ENCODE data around the gene VCL. TPM values are rescaled to one million over a fixed set of nuclear protein-coding genes. Genes with fewer than 3 reads are reported as not detected.

VCL gene
- total RNA-seq, 2 experiments from 2014 or later = 19.8 to 28.4 TPM

DNA sequence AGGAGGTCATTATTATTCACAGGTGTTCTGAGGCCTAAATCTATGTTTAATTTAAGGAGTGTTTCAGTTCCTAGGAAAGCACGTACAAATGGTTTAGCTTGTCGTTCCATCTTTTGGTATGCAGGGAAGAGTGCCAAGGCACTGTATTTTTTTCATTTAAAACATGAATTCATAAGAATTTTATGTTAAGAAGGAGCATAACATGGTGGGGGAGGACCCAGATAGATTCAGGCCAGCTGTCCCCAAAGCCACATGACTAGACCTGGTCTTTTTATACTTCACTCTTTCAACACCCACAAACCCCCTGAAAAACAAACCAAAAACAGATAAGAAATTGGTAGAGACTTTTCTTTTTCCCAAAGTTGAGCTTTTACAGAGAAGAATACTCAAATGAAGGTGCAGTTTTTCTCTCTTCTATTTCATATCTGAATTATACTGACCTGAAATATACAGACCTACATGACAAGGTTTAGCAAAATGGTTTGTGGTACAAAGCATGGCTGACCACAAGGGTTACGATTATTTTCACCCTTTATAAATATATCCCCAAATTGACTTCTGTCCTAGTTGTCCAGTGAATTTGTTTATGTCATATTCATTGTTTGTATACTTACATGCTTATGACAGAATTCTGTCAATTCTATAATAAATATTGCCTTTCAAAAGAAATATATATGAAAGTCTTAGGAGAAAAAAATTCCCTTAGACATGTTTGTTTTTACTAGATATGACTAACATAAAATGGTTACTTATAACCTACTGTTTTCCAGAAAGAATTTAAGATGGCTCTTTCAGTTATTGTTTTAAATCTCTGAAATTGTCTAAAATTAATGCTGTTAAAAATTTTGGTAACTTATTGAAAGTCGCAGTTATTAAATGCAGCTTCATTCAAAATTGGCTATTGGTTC lies 81.4 kb downstream of the VCL start:
- no peaks in the 10 kb centered on the region for H3K9me3 Mint-ChIP-seq (ENCODE audit: low read depth)
- CTCF ChIA-PET = interaction anchor here (0.9 to 4.6 kb wide), 8 partner anchors 13 to 192 kb away, joined by 3 to 42 read pairs (median 8); no protein-coding TSS in a partner anchor
- peaks cover 44% of the 10 kb centered on the region for H3K4me1 Mint-ChIP-seq
- no peaks in the 10 kb centered on the region for H3K27me3 Mint-ChIP-seq
- ATAC-seq = no peak
- DNase-seq = no peak
- H3K36me3 Mint-ChIP-seq = peaks cover 23% of the 10 kb centered on the region
- H3K27ac Mint-ChIP-seq = peak overlapping the region; percentile 56
- H3K4me3 Mint-ChIP-seq = no peak overlapping the region

- Mint-ChIP-seq H3K27me3 (no peaks in the 10 kb centered on the region), H3K27ac (no peak overlapping the region), H3K36me3 (peaks cover 20% of the 10 kb centered on the region), H3K4me1 (peaks cover 48% of the 10 kb centered on the region), H3K9me3 (ENCODE audit: low read depth) (no peaks in the 10 kb centered on the region), H3K4me3 (no peak overlapping the region)
- CTCF ChIA-PET = interaction anchor here (0.8 to 4.6 kb wide), 15 partner anchors 12 to 200 kb away, joined by 3 to 42 read pairs (median 7); no protein-coding TSS in a partner anchor
- DNase-seq (no peak), ATAC-seq (peak; percentile 32)
Observed at GRCh38 chr10:74079936-74080590, 82.1 kb downstream of the VCL start.

- Mint-ChIP-seq H3K27ac (no peak overlapping the region), H3K4me1 (peaks cover 53% of the 10 kb centered on the region), H3K36me3 (peaks cover 15% of the 10 kb centered on the region), H3K27me3 (no peaks in the 10 kb centered on the region), H3K4me3 (no peak overlapping the region), H3K9me3 (ENCODE audit: low read depth) (no peaks in the 10 kb centered on the region)
- CTCF ChIA-PET = interaction anchor here (0.6 to 4.6 kb wide), 23 partner anchors 11 to 201 kb away, joined by 3 to 42 read pairs (median 4); no protein-coding TSS in a partner anchor
- DNase-seq (peak; percentile 58), ATAC-seq (peak; percentile 34)
Observed at GRCh38 chr10:74081192-74081803, 83.4 kb downstream of the VCL start.

GRCh38 chr10:74081941-74082718 lies 84.2 kb downstream of the VCL start:
- Mint-ChIP-seq H3K4me3 (no peak overlapping the region), H3K27ac (no peak overlapping the region), H3K4me1 (peaks cover 53% of the 10 kb centered on the region), H3K27me3 (no peaks in the 10 kb centered on the region), H3K36me3 (peaks cover 17% of the 10 kb centered on the region), H3K9me3 (ENCODE audit: low read depth) (no peaks in the 10 kb centered on the region)
- DNase-seq = no peak
- CTCF ChIA-PET = interaction anchor here (0.6 to 4.6 kb wide), 22 partner anchors 8 to 202 kb away, joined by 3 to 42 read pairs (median 6); no protein-coding TSS in a partner anchor
- ATAC-seq = no peak

DNA sequence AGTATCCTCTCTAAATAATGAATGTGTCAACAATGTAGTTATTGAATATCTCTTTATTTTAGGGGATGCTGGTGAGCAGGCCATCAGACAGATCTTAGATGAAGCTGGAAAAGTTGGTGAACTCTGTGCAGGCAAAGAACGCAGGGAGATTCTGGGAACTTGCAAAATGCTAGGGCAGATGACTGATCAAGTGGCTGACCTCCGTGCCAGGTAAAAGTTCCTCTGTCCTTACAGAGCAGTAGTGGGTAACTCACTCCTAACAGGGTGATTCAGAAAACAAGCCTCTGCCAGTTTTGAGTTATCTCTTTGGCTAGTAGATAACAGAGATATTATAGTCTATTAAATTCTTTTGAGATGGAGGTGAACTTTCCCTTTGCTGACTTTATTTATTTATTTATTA lies 85.4 kb downstream of the VCL start:
- peaks cover 44% of the 10 kb centered on the region for H3K4me1 Mint-ChIP-seq
- DNase-seq (no peak), ATAC-seq (no peak)
- no peak overlapping the region for H3K4me3 Mint-ChIP-seq
- no peaks in the 10 kb centered on the region for H3K27me3 Mint-ChIP-seq
- H3K36me3 Mint-ChIP-seq = peaks cover 11% of the 10 kb centered on the region
- no peaks in the 10 kb centered on the region for H3K9me3 Mint-ChIP-seq (ENCODE audit: low read depth)
- CTCF ChIA-PET = interaction anchor here (0.9 to 2.0 kb wide), 5 partner anchors 9 to 204 kb away, joined by 3 to 7 read pairs (median 4); no protein-coding TSS in a partner anchor
- H3K27ac Mint-ChIP-seq = no peak overlapping the region

- peak; percentile 85 for ATAC-seq
- CTCF ChIA-PET = no interaction called here
- peak overlapping the region; percentile 89 for H3K27ac Mint-ChIP-seq
- no peaks in the 10 kb centered on the region for H3K9me3 Mint-ChIP-seq (ENCODE audit: low read depth)
- DNase-seq = peak; percentile 50
- H3K27me3 Mint-ChIP-seq = no peaks in the 10 kb centered on the region
- H3K4me1 Mint-ChIP-seq = peaks cover 29% of the 10 kb centered on the region
- H3K36me3 Mint-ChIP-seq = peaks cover 9% of the 10 kb centered on the region
- H3K4me3 Mint-ChIP-seq = peak overlapping the region; percentile 46
Observed at GRCh38 chr10:74084955-74085354, 87.0 kb downstream of the VCL start.

GRCh38 chr10:74086317-74086716 lies 88.4 kb downstream of the VCL start:
- Mint-ChIP-seq H3K27ac (no peak overlapping the region), H3K27me3 (no peaks in the 10 kb centered on the region), H3K4me3 (no peak overlapping the region), H3K9me3 (ENCODE audit: low read depth) (no peaks in the 10 kb centered on the region), H3K4me1 (peaks cover 18% of the 10 kb centered on the region), H3K36me3 (peaks cover 13% of the 10 kb centered on the region)
- ATAC-seq = no peak
- CTCF ChIA-PET = no interaction called here
- DNase-seq = no peak

GRCh38 chr10:74088722-74089121 lies 90.8 kb downstream of the VCL start:
- CTCF ChIA-PET = interaction anchor here (2.1 kb wide), 1 partner anchor 15 kb away, joined by 11 read pairs; no protein-coding TSS in a partner anchor
- ATAC-seq (no peak), DNase-seq (no peak)
- Mint-ChIP-seq H3K36me3 (peaks cover 15% of the 10 kb centered on the region), H3K27me3 (no peaks in the 10 kb centered on the region), H3K4me1 (peaks cover 15% of the 10 kb centered on the region), H3K9me3 (ENCODE audit: low read depth) (no peaks in the 10 kb centered on the region), H3K4me3 (no peak overlapping the region), H3K27ac (no peak overlapping the region)

DNA sequence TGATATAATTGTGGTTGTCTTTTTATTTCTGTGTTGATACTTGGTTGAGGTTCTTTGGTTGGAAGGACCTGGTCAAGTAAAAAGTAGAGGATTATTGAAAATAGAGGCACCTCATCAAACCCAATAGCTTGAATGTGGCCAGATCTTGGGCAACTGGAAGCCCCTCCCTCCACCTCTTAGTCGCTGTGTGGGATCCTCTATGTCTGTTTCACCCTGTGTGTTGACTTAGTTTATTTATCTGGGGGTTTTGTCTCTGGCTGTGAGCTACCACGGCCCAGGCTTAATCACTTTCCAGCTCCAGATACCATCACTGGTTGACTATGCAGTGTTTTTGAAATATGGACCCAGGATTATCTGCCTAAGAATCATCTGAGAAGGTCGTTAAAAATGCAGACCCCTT lies 94.5 kb downstream of the VCL start:
- Mint-ChIP-seq H3K4me3 (no peak overlapping the region), H3K27me3 (no peaks in the 10 kb centered on the region), H3K36me3 (peaks cover 19% of the 10 kb centered on the region), H3K4me1 (no peaks in the 10 kb centered on the region), H3K9me3 (ENCODE audit: low read depth) (no peaks in the 10 kb centered on the region), H3K27ac (no peak overlapping the region)
- CTCF ChIA-PET = interaction anchor here (4.5 kb wide), 1 partner anchor 12 kb away, joined by 18 read pairs; no protein-coding TSS in a partner anchor
- DNase-seq (no peak), ATAC-seq (no peak)

GRCh38 chr10:74093530-74094164 lies 95.7 kb downstream of the VCL start:
- H3K4me1 Mint-ChIP-seq = no peaks in the 10 kb centered on the region
- H3K9me3 Mint-ChIP-seq (ENCODE audit: low read depth) = no peaks in the 10 kb centered on the region
- no peaks in the 10 kb centered on the region for H3K27me3 Mint-ChIP-seq
- CTCF ChIA-PET = interaction anchor here (1.3 to 4.5 kb wide), 2 partner anchors 9 to 13 kb away, joined by 8 to 18 read pairs; no protein-coding TSS in a partner anchor
- H3K27ac Mint-ChIP-seq = no peak overlapping the region
- DNase-seq (no peak), ATAC-seq (no peak)
- peaks cover 28% of the 10 kb centered on the region for H3K36me3 Mint-ChIP-seq
- H3K4me3 Mint-ChIP-seq = no peak overlapping the region

- Mint-ChIP-seq H3K4me3 (no peak overlapping the region), H3K27me3 (no peaks in the 10 kb centered on the region), H3K9me3 (ENCODE audit: low read depth) (no peaks in the 10 kb centered on the region), H3K4me1 (peaks cover 2% of the 10 kb centered on the region), H3K36me3 (peaks cover 28% of the 10 kb centered on the region), H3K27ac (no peak overlapping the region)
- no peak for ATAC-seq
- CTCF ChIA-PET = interaction anchor here (1.3 to 4.5 kb wide), 2 partner anchors 9 to 14 kb away, joined by 8 to 18 read pairs; no protein-coding TSS in a partner anchor
- no peak for DNase-seq
Observed at GRCh38 chr10:74094231-74094630, 96.3 kb downstream of the VCL start.

GRCh38 chr10:74096777-74097176 lies 98.9 kb downstream of the VCL start:
- Mint-ChIP-seq H3K27ac (no peak overlapping the region), H3K36me3 (peaks cover 25% of the 10 kb centered on the region), H3K27me3 (no peaks in the 10 kb centered on the region), H3K9me3 (ENCODE audit: low read depth) (no peaks in the 10 kb centered on the region), H3K4me1 (peaks cover 3% of the 10 kb centered on the region), H3K4me3 (no peak overlapping the region)
- DNase-seq (no peak), ATAC-seq (no peak)
- CTCF ChIA-PET = interaction anchor here (1.7 kb wide), 1 partner anchor 16 kb away, joined by 3 read pairs; no protein-coding TSS in a partner anchor
